GM19099 (cell line): ENCODE data around the gene GOLM1.

Experiments
- POLR2A ChIP-seq: IDR thresholded peaks from 3 replicates; pipeline ENCODE4 v1.6.1; 2011; ENCODE audit warnings: low read depth; ENCODE audit not compliant: insufficient read length; ENCODE audit errors: extremely low read depth

The GOLM1 gene

DNA sequence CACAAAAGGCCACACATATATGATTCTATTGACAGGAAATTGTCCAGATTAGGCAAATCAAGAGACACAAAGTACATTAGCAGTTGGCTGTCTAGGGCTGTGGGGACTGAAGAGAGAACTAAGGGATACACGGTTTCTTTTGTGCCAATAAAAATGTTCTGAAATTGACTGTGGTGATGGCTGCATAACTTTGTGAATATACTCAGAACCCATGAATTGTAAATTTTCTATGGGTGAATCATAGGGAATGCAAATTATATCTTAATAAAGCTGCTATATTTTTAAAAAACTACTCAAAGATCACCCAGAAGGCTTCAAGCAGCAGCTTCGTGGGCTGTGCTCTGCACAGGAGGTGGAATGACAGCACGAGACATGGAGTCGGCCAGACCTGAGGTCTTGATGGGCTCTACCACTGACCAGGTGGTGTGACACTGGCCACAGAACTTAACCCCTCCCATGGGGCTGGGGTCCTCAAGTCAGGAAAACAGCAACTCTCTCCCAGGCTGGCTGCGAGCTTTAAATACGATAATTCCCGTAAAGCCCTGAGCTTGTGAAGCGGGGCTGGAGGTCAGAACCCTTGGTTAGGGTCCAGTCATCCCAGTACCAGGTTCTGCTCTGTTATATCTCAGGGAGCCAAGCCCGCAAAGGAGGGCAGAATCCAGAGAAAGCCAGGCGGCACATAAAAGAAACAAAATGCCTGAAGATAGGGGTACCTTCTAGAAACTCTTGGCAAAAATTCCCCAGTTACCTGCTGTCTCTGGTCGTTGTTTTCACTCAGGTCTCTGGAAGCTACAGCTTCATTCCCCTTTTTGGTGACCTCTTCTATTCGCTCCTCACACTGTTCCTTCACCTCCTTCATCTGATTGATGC, 59.1 kb downstream of the GOLM1 start:
- TF ChIP-seq POLR2A: no peak

DNA sequence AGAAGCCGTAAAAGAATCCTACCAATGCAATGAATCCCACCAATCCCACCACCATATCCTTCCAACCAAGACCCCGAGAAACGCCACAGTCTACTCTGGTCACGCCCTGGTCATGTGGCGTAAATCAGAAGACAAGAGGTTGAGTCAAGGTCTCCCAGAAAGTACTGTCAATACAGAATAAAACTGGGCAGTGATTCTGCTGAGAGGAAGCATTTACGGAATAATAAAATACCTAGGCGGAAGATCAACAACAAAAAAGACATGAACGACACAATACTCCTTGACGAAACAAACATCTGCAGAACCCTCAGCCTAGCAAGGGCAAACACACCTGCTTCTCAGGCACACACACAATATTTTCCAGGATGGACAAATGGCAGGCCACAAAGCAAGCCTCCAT, 62.8 kb downstream of the GOLM1 start:
- TF ChIP-seq POLR2A: no peak

GRCh38 chr9:86035827-86036440, 63.4 kb downstream of the GOLM1 start:
- no peak for TF ChIP-seq POLR2A

DNA sequence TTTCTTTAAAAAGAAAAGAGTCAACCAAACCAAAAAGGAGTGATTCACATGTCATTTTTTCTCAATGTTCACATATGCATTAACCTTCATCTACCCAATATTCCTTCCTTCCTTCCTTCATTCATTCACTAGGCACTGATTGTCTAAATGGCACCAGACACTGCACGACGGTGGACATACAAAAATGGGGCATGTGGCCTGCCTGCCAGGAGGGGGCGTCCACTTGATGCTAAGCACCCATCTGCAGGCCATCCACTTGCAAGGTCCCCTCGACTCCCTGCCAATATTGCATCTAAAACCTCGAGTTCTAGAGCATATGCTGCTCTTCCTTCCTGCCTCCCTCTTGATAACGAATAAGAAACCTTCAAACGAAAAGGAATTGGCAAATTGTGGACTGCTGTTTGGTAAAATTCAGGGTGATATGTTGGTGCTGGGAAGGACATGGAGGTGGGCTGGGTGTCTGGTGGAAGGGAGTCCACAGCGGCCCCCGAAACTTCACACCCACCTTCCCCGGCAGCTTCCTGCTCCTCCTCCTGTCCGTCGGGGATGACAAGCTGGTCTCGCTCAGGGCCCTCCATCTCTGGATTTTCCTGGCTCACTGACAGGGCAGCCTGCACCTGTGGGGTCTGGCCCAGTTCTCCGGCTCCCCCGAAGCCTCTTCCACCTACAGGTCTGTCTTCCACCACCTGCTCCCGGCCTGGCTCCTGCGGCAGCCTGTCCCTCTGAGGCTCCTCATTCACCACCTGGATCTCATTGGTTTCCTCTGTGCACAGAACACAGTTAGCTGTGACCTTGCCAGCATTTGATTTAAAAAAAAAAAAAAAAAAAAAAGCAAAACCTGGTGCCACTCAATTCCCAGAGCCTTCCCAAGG, 64.3 kb downstream of the GOLM1 start:
- no peak for TF ChIP-seq POLR2A

- TF ChIP-seq POLR2A: no peak
Observed at GRCh38 chr9:86027767-86028166, 71.6 kb downstream of the GOLM1 start.

DNA sequence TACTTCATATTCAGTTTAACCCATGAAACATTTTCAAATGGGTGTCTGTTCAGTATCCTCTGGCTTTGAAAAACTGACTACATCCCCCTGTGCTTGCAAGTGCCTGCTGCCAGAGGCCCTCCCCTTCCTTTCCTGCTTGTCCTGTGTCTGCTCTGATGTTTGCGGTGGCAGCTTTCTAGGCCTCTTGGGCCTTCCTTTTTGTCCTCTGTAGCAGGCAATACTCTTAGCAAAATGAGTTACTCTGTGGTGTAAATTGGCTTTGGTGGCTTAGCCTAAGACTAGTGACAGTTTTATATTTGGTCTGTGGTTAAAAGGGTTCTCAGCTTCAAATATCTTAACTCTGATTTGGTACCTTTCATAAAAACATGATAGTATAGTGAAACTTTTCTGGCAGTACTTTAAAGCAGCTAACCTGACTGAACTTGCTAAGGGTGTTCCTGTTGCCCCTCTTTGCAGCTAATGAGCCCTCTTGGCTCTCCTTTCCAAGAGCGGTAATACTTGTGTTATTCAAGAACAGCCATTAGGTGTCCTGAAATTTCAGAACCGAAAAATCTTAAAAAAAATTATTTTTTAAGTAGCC, 76.6 kb downstream of the GOLM1 start:
- TF ChIP-seq POLR2A: no peak

DNA sequence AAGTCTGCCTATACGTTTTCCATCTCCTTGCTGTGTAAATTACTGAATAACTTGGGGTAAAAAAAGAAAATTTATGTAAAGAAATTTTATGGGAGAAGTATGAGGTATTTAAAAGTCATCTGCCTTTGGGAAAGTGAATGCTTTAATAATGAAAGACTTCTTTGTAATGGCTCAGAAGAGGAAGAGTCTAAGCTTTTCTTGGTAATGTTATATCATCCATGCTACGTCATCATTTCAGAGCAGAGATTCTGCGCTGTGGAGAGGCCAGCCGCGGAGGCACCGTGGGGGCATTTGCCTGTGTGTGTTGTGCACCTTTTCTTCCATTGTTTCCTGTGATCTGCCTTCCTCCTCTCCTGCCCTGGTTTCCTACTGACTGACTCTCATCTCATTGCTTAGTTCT, 78.2 kb downstream of the GOLM1 start:
- TF ChIP-seq POLR2A: no peak

DNA sequence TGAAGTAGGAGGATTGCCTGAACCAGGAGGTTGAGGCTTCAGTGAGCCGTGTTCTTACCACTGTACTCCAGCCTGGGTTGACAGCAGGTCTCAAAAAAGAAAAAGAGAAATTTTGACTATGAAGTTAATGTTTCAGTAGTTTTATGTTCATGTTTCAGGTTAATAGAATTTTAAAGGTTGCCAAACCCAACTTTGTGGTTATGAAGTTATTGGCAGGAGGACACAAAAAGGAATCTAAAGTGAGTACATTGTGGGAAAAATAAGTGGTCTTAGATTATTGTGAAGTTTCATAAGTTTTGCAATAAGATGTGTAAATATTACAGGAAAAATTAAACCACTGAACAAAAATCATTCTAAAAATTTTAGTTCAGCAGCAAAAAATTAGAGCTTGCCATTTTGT, 78.6 kb downstream of the GOLM1 start:
- no peak for TF ChIP-seq POLR2A

DNA sequence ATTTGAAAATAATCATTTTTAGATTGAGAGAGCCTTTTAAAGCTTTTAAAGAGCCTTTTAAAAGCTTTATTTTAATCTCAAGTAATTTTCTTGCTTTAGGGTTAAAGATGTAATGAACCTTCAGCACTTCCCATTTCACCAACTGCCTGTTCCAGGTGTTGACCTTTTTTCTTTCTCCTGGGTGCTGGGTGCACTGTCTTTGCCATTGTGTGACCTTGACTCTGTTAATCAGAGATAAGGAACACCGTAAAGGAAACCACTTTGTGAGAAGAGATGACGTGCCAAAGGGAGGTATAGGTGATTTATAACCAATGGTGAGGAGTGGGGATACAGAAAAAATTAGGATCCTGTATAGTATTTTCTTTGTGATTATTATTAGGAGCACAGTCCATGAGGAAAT, 90.2 kb downstream of the GOLM1 start:
- no peak for TF ChIP-seq POLR2A

- no peak for TF ChIP-seq POLR2A
Observed at GRCh38 chr9:86005253-86005775, 94.0 kb downstream of the GOLM1 start.

DNA sequence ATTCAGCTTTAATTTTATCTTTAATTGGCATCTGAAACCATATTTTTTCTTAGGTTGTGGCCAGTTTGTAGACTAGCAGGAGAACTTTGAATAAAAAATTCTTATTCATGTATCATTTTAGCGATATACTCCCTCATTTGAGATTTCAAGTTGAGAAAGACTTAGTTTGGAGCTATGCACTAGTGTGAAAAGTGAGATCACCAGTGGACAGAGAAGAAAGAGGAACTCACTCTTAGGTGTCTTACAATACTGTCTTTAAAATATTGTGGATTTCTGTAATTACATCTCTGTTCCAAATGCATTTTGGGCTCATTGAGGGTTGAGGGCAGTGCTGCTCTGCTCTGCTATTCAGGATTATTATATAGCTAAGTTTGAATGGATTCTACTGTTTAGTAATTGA, 103.8 kb downstream of the GOLM1 start:
- no peak for TF ChIP-seq POLR2A

DNA sequence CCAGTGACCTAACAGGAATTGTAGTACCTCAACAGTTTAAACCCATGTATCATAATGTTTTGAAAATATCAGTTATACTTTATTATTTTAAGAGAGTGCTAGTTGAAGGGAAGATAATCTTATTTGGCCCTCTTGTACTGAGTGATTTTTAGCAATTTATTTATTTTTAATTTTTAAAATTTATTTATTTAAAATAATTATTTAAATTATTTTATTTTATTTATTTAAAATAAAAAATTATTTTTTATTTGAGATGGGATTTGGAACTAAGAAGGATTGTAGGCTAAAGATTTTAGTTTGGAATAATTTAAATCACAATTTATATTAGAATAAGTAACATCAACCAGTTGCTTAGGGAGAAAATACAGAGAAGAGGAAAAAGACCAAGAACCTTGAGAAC, 104.3 kb downstream of the GOLM1 start:
- no peak for TF ChIP-seq POLR2A

- no peak for TF ChIP-seq POLR2A
Observed at GRCh38 chr9:85994191-85994590, 105.2 kb downstream of the GOLM1 start.

DNA sequence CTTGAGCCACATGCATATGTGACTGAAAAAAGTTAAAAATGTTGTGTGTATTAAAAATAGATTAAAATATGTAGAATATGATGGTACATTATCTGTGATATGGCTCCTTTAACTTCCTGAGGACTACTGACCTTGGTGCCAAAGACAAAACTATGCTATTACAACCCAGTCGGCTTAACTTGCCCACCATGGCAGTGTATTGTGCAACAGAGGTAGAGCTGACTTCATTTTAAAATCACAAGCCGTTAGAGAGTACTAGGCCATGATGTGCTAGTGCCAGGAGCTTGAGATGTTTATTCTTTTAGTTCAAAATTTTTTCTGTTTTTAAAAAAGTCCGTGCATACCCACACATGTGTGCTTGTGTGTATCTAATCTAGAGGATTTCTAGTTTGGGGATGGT, 112.1 kb downstream of the GOLM1 start:
- TF ChIP-seq POLR2A: no peak

- no peak for TF ChIP-seq POLR2A
Observed at GRCh38 chr9:85984457-85984856, 114.9 kb downstream of the GOLM1 start.
